GM23248 (cell line): ENCODE results near the gene PDCD5. TPM values are rescaled to one million over a fixed set of nuclear protein-coding genes. Genes with fewer than 3 reads are reported as not detected.
"Not testable (repeated sequence)": the region's sequence is repeated elsewhere in the genome, so short reads cannot be mapped to it uniquely, and the experiment has no call there.

ENCODE experiments used
- DNase-seq: peaks from one replicate; pipeline ENCODE4 v3.0.0-alpha.2; 2015
- H2AFZ ChIP-seq: fragments of 200-600 bp; sonication (generic); 2 replicates; pipeline ENCODE4 v1.6.1; 2016; ENCODE audit warnings: antibody characterized with exemption
- H3F3A ChIP-seq: fragments of 200-600 bp; sonication (generic); 2 replicates; pipeline ENCODE4 v1.6.1; 2016; ENCODE audit warnings: mild to moderate bottlenecking, antibody characterized with exemption, mixed run types; ENCODE audit not compliant: insufficient read depth
- H3K27ac ChIP-seq: fragments of 200-600 bp; sonication (generic); 2 replicates; pipeline ENCODE4 v1.5.1; 2016; ENCODE audit warnings: mild to moderate bottlenecking
- H3K27me3 ChIP-seq: fragments of 200-600 bp; sonication (generic); replicated peaks from 2 replicates; pipeline ENCODE4 v1.6.1; 2016; ENCODE audit warnings: mild to moderate bottlenecking; ENCODE audit not compliant: insufficient read depth
- H3K36me3 ChIP-seq: fragments of 200-600 bp; sonication (generic); 2 replicates; pipeline ENCODE4 v1.6.1; 2016; ENCODE audit warnings: low read depth, mild to moderate bottlenecking
- H3K4me1 ChIP-seq: fragments of 200-600 bp; sonication (generic); 2 replicates; pipeline ENCODE4 v1.6.1; 2016; ENCODE audit warnings: mild to moderate bottlenecking; ENCODE audit not compliant: insufficient read depth
- H3K4me2 ChIP-seq: fragments of 200-600 bp; sonication (generic); one replicate; pipeline ENCODE4 v1.6.1; 2016; ENCODE audit warnings: mild to moderate bottlenecking; ENCODE audit not compliant: unreplicated experiment
- H3K4me3 ChIP-seq: fragments of 200-600 bp; sonication (generic); 2 replicates; pipeline ENCODE4 v1.5.1; 2016; ENCODE audit warnings: mild to moderate bottlenecking
- H3K79me2 ChIP-seq: fragments of 200-600 bp; sonication (generic); 2 replicates; pipeline ENCODE4 v1.6.1; 2016; ENCODE audit warnings: mild to moderate bottlenecking; ENCODE audit not compliant: insufficient read depth
- H3K9ac ChIP-seq: fragments of 200-600 bp; sonication (generic); 2 replicates; pipeline ENCODE4 v1.6.1; 2016; ENCODE audit warnings: mild to moderate bottlenecking
- H3K9me2 ChIP-seq: fragments of 200-600 bp; sonication (generic); 2 replicates; pipeline ENCODE4 v1.6.1; 2016; ENCODE audit warnings: mixed run types, mild to moderate bottlenecking, moderate library complexity; ENCODE audit not compliant: insufficient read depth
- H3K9me3 ChIP-seq: fragments of 200-600 bp; sonication (generic); one replicate; pipeline ENCODE4 v1.6.1; 2017; ENCODE audit warnings: low read depth
- H4K20me1 ChIP-seq: fragments of 200-600 bp; sonication (generic); 2 replicates; pipeline ENCODE4 v1.6.0; 2016; ENCODE audit not compliant: insufficient read depth
- EZH2 ChIP-seq: fragments of 200-600 bp; sonication (generic); IDR thresholded peaks from 2 replicates; pipeline ENCODE4 v1.6.1; 2018; ENCODE audit warnings: antibody characterized with exemption, mild to moderate bottlenecking; ENCODE audit not compliant: insufficient read depth, poor library complexity, severe bottlenecking
- EZH2phosphoT487 ChIP-seq: fragments of 200-600 bp; sonication (generic); IDR thresholded peaks from 2 replicates; pipeline ENCODE4 v1.6.1; 2018; ENCODE audit warnings: antibody characterized with exemption, moderate library complexity, mild to moderate bottlenecking, low read depth; ENCODE audit not compliant: insufficient read depth
- WGBS, 2 experiments: methylation state at CpG; one replicate each; pipeline ENCODE4 v1.1.6; 2015 to 2017; ENCODE audit warnings: low lambda C conversion rate in 2 of 2, low coverage in 1 of 2; ENCODE audit errors: missing lambda C conversion rate in 2 of 2; 5-methylcytosine and 5-hydroxymethylcytosine counted together
- in situ Hi-C: fragments of 300-500 bp; cut with MboI; formaldehyde crosslinking; loops from 2 replicates; pipeline ENCODE4 v1.15.0; 2020
- polyA plus RNA-seq: library from polyadenylated mRNA; unstranded; fragments of >200 nt; fragmentation: Nextera tagmentation; extraction: Ambion mirVana; gene quantifications from 2 replicates; pipeline ENCODE4 v1.2.1, GENCODE V29; 2016
- total RNA-seq: library from RNA; depleted of rRNA; stranded (reverse); fragments of >200 nt; shearing (Covaris generic); gene quantifications from 2 replicates; pipeline ENCODE4 v1.2.3, GENCODE V29; 2014

The PDCD5 gene
- total and polyA plus RNA-seq, 2 experiments from 2014 or later = 95.4 to 309 TPM

DNA sequence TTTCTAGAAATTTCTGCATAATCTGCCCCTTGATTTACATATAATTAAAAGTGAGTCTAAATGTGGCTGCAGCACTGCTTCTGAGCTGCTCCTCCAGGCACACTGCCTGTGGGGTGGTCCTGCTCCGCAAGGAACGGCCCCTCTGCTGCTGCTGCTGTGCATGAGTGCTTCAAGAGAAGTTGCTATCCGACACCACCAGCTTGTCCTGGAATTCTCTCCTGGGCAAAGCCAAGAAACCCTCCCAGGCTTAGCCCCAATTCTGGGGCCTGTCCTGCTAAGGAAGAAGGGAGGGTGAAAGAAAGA, 7.5 kb upstream of the PDCD5 start:
- 0 out of 2 replicates have a peak, but pooled peaks cover 4% of the 10 kb centered on the region for H3K27me3 ChIP-seq
- H3K79me2 ChIP-seq = no peaks in the 10 kb centered on the region
- H3K27ac ChIP-seq = no peak overlapping the region
- no peaks in the 10 kb centered on the region for H4K20me1 ChIP-seq
- no peak overlapping the region for H3K4me3 ChIP-seq
- no peaks in the 10 kb centered on the region for H3F3A ChIP-seq
- H3K9ac ChIP-seq = no peak overlapping the region
- H3K9me2 ChIP-seq = no peaks in the 10 kb centered on the region
- TF ChIP-seq EZH2phosphoT487 (no peak), EZH2 (no peak)
- H3K4me1 ChIP-seq = no peaks in the 10 kb centered on the region
- no peak overlapping the region for H3K4me2 ChIP-seq
- no peak overlapping the region for H2AFZ ChIP-seq
- WGBS, 2 experiments = 11 to 14% methylated on average over 3 of the region's 3 CpGs
- no peaks in the 10 kb centered on the region for H3K36me3 ChIP-seq
- DNase-seq = no peak
- H3K9me3 ChIP-seq = no peaks in the 10 kb centered on the region
- in situ Hi-C loops = loop anchor here (25.0 kb wide), 1 partner anchor 236 kb away; the partner anchor contains the start of gene ZNF507

GRCh38 chr19:32576790-32577189, 4.2 kb upstream of the PDCD5 start:
- Histone ChIP-seq H3K27ac (no peak overlapping the region), H3K36me3 (no peaks in the 10 kb centered on the region), H3K79me2 (peaks cover 7% of the 10 kb centered on the region), H3F3A (no peaks in the 10 kb centered on the region), H3K9me3 (no peaks in the 10 kb centered on the region), H3K9ac (no peak overlapping the region), H3K4me3 (no peak overlapping the region), H3K27me3 (0 out of 2 replicates have a peak, but pooled peaks cover 4% of the 10 kb centered on the region), H2AFZ (no peak overlapping the region), H4K20me1 (no peaks in the 10 kb centered on the region), H3K4me2 (no peak overlapping the region), H3K4me1 (no peaks in the 10 kb centered on the region), H3K9me2 (no peaks in the 10 kb centered on the region)
- no peak for DNase-seq
- no peak for TF ChIP-seq EZH2phosphoT487
- 24% methylated on average over 1 of the region's 1 CpG; no CpG with 5 or more reads in 1 of the 2 experiments for WGBS, 2 experiments
- in situ Hi-C loops = no loop called here

- 12 to 13% methylated on average over 22 of the region's 22 CpGs for WGBS, 2 experiments
- H3F3A ChIP-seq = 0 out of 2 replicates have a peak, but pooled peaks cover under 1% of the 10 kb centered on the region
- peak overlapping the region; percentile 97 for H3K4me2 ChIP-seq
- H3K9ac ChIP-seq = peak overlapping the region; percentile 90
- 0 out of 2 replicates have a peak, but pooled peaks cover 4% of the 10 kb centered on the region for H3K27me3 ChIP-seq
- no peak for TF ChIP-seq EZH2phosphoT487
- no peak for TF ChIP-seq EZH2
- DNase-seq = no peak
- H3K27ac ChIP-seq = no peak overlapping the region
- no peaks in the 10 kb centered on the region for H4K20me1 ChIP-seq
- H3K79me2 ChIP-seq = peaks cover 43% of the 10 kb centered on the region
- no peaks in the 10 kb centered on the region for H3K4me1 ChIP-seq
- no peaks in the 10 kb centered on the region for H3K9me2 ChIP-seq
- H3K36me3 ChIP-seq = peaks cover 10% of the 10 kb centered on the region; the same call in 1 of the 2 replicates
- peak overlapping the region; percentile 94 for H2AFZ ChIP-seq
- peak overlapping the region; percentile 80 for H3K4me3 ChIP-seq
- no peaks in the 10 kb centered on the region for H3K9me3 ChIP-seq
- in situ Hi-C loops = no loop called here
Observed at GRCh38 chr19:32580353-32580900, 563 bp upstream of the PDCD5 start.

GRCh38 chr19:32581705-32582179, 752 bp downstream of the PDCD5 start:
- Histone ChIP-seq H3K9me2 (no peaks in the 10 kb centered on the region), H3K9me3 (no peaks in the 10 kb centered on the region), H4K20me1 (no peaks in the 10 kb centered on the region), H3K4me2 (peak overlapping the region; percentile 96), H3K4me1 (no peaks in the 10 kb centered on the region), H3K27ac (peak overlapping the region; percentile 58), H3K79me2 (peaks cover 48% of the 10 kb centered on the region), H3F3A (0 out of 2 replicates have a peak, but pooled peaks cover 11% of the 10 kb centered on the region), H3K36me3 (peaks cover 17% of the 10 kb centered on the region; the same call in 1 of the 2 replicates), H2AFZ (peak overlapping the region; percentile 94), H3K27me3 (0 out of 2 replicates have a peak, but pooled peaks cover 4% of the 10 kb centered on the region), H3K9ac (peak overlapping the region; percentile 90), H3K4me3 (peak overlapping the region; percentile 80)
- in situ Hi-C loops = no loop called here
- 7 to 8% methylated on average over 27 of the region's 27 CpGs for WGBS, 2 experiments
- TF ChIP-seq EZH2phosphoT487 (no peak), EZH2 (no peak)
- peak; percentile 67 for DNase-seq

GRCh38 chr19:32587747-32588504, 6.9 kb downstream of the PDCD5 start:
- H3K9ac ChIP-seq, H3K4me3 ChIP-seq, H3K27me3 ChIP-seq, in situ Hi-C loops, H2AFZ ChIP-seq, H3K4me2 ChIP-seq, H3K9me2 ChIP-seq, H3K4me1 ChIP-seq, H3K9me3 ChIP-seq, H3K27ac ChIP-seq, H4K20me1 ChIP-seq, DNase-seq: not testable (repeated sequence)
- Histone ChIP-seq H3K36me3 (peaks cover 25% of the 10 kb centered on the region), H3F3A (0 out of 2 replicates have a peak, but pooled peaks cover 15% of the 10 kb centered on the region), H3K79me2 (peaks cover 36% of the 10 kb centered on the region)
- WGBS, 2 experiments = 84 to 86% methylated on average over 6 to 8 of the region's 8 CpGs
